ENCODE results near the gene CFAP58. TPM values are rescaled to one million over a fixed set of nuclear protein-coding genes. Genes with fewer than 3 reads are reported as not detected.

The CFAP58 gene
- total and polyA plus RNA-seq, 2 donors (not counting 3 experiments of a cell fraction or from before 2014, with no cell fraction given), result 0.07 to 0.29 TPM

DNA sequence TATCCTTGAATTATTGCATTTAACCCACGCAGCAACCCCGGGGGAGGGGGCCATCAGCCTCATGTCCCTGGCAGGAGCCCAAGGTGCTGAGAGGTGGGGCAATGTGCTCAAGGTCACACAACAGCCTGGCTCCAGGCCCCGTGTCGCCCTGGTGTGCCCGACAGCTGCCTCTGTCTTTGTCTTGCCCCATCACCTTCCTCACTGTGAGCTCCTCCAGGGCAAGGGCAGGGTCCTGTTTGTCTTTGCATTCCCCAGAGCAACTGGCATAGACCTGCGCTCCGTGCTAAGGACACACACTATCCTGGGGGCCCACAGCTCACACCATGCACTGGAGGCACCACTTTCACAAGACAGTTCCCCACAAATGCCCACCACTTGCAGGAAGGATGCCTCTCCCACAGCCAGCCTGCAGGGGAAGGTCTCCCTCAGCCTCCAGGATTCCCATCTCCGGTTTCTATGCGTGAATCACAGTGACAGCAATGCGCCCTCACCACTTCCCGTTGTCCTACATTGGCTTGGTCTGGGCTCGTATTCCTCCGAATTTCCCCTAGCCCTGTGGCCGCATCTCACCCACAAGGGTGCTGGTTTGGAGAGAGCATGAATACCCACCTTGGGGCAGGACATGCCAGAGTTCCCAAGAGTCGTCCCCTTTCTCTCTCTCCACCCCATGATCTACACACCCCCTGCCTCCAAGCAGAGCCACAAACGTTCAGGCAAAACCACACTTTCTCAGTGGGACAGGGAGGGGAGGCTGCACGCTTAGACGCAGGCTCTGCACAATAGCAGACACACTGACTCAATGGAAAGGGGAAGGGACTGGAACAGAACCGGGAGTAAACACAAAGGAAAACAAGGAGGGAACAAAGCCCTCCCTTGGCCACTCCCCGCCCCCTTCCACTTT, 25.6 kb upstream of the CFAP58 start:
- Histone ChIP-seq H3K9me1 (replicated peaks; ENCODE audit: control insufficient read depth, extremely low read depth, insufficient read depth, low read length) (no peaks in the 10 kb centered on the region), H3K4me3 (replicated peaks in 1 of 3; ENCODE audit: insufficient read depth in 1 of 3, low read depth in 1 of 3, low read length in 3 of 3) (peak overlapping the region in 1 of 3 experiments; percentile 1), H3K9ac (replicated peaks; ENCODE audit: extremely low read depth, insufficient read depth, low read length) (peak overlapping the region; percentile 89), H3K27me3 (ENCODE audit: control insufficient read depth in 2 of 2, insufficient read depth in 2 of 2, low read length in 2 of 2) (no peaks in the 10 kb centered on the region), H3K27ac (ENCODE audit: insufficient read depth, low read depth, low read length) (peak overlapping the region; percentile 96), H4K20me1 (replicated peaks; ENCODE audit: control insufficient read depth, extremely low read depth, insufficient read depth, low read length) (no peaks in the 10 kb centered on the region), H3K4me1 (ENCODE audit: control insufficient read depth, extremely low read depth, insufficient read depth, low read length) (peaks cover 89% of the 10 kb centered on the region), H3K4me2 (ENCODE audit: insufficient read depth, low read length) (peak overlapping the region; percentile 71), H2AFZ (ENCODE audit: low read depth, low read length) (no peak overlapping the region), H3K79me2 (ENCODE audit: control insufficient read depth, insufficient read depth, low read length) (peaks cover 88% of the 10 kb centered on the region), H3K36me3 (ENCODE audit: control insufficient read depth in 2 of 2, extremely low read depth in 1 of 2, insufficient read depth in 2 of 2, low read length in 2 of 2) (no peaks in the 10 kb centered on the region), H3K9me3 (replicated peaks; ENCODE audit: control insufficient read depth, insufficient read depth, low read length) (no peaks in the 10 kb centered on the region)
- intact Hi-C loops (cut with micrococcal nuclease), result loop anchor here (1.0 to 2.0 kb wide), 2 partner anchors 15 to 23 kb away; no protein-coding TSS in a partner anchor
- DNase-seq (ENCODE audit: low read depth, low spot score) (peak; percentile 87), FAIRE-seq (no peak)
- BruUV-seq (replicated peaks), result no TSS peak
- TF ChIP-seq POLR2A (IDR thresholded peaks at IDR 0.05; ENCODE audit: low read depth, low read length), result peak; percentile 40
- TF ChIP-seq POLR2AphosphoS5 (IDR thresholded peaks at IDR 0.05; ENCODE audit: insufficient read depth, low read depth, low read length), result peak; percentile 49
- TF ChIP-seq FOS (IDR thresholded peaks at IDR 0.05; ENCODE audit: borderline replicate concordance, insufficient read depth, low read length), result peak; percentile 25
- no peak for TF ChIP-seq MYC (IDR thresholded peaks at IDR 0.05; ENCODE audit: low read depth, low read length)
- no peak for TF ChIP-seq GATA2 (IDR thresholded peaks at IDR 0.05; ENCODE audit: insufficient read depth, insufficient read length, low read depth, low read length)
- ChIA-PET POLR2A (interaction anchor here (1.5 kb wide), 1 partner anchor 10 kb away, joined by 10 read pairs; the partner anchor contains the start of gene ITPRIP), CTCF (interaction anchor here (2.6 to 3.9 kb wide), 2 partner anchors 21 to 37 kb away, joined by 12 to 33 read pairs; no protein-coding TSS in a partner anchor)
- dilution Hi-C loops (cut with MboI; ENCODE audit: extremely low pct_ligation_motif_present, low sequenced_read_pairs), result no loop called here

- POLR2A ChIA-PET, result interaction anchor here (1.5 kb wide), 1 partner anchor 9 kb away, joined by 10 read pairs; the partner anchor contains the start of gene ITPRIP
These were observed 25.1 kb upstream of the CFAP58 start for GRCh38 chr10:104328646-104328895.

More at GRCh38 chr10:104328646-104328895, 25.1 kb upstream of the CFAP58 start:
- H3K4me2 ChIP-seq (ENCODE audit: insufficient read depth, low read length), result peak overlapping the region; percentile 71
- peaks cover 88% of the 10 kb centered on the region for H3K79me2 ChIP-seq (ENCODE audit: control insufficient read depth, insufficient read depth, low read length)
- dilution Hi-C loops (cut with MboI; ENCODE audit: extremely low pct_ligation_motif_present, low sequenced_read_pairs) (no loop called here), intact Hi-C loops (cut with micrococcal nuclease) (loop anchor here (1.0 to 2.0 kb wide), 2 partner anchors 14 to 23 kb away; no protein-coding TSS in a partner anchor)
- H3K27ac ChIP-seq (ENCODE audit: insufficient read depth, low read depth, low read length), result peak overlapping the region; percentile 96
- peak overlapping the region; percentile 89 for H3K9ac ChIP-seq (replicated peaks; ENCODE audit: extremely low read depth, insufficient read depth, low read length)
- H3K4me3 ChIP-seq (replicated peaks in 1 of 3; ENCODE audit: insufficient read depth in 1 of 3, low read depth in 1 of 3, low read length in 3 of 3), result peak overlapping the region in 1 of 3 experiments; percentile 1
- H3K36me3 ChIP-seq (ENCODE audit: control insufficient read depth in 2 of 2, extremely low read depth in 1 of 2, insufficient read depth in 2 of 2, low read length in 2 of 2), result no peaks in the 10 kb centered on the region
- CTCF ChIA-PET, result interaction anchor here (1.0 to 3.9 kb wide), 3 partner anchors 19 to 37 kb away, joined by 3 to 33 read pairs (median 12); no protein-coding TSS in a partner anchor
- DNase-seq (ENCODE audit: low read depth, low spot score), result no peak
- H3K9me1 ChIP-seq (replicated peaks; ENCODE audit: control insufficient read depth, extremely low read depth, insufficient read depth, low read length), result no peaks in the 10 kb centered on the region
- FAIRE-seq, result no peak
- H3K27me3 ChIP-seq (ENCODE audit: control insufficient read depth in 2 of 2, insufficient read depth in 2 of 2, low read length in 2 of 2), result no peaks in the 10 kb centered on the region
- peaks cover 93% of the 10 kb centered on the region for H3K4me1 ChIP-seq (ENCODE audit: control insufficient read depth, extremely low read depth, insufficient read depth, low read length)
- no peak overlapping the region for H2AFZ ChIP-seq (ENCODE audit: low read depth, low read length)
- no peaks in the 10 kb centered on the region for H3K9me3 ChIP-seq (replicated peaks; ENCODE audit: control insufficient read depth, insufficient read depth, low read length)
- H4K20me1 ChIP-seq (replicated peaks; ENCODE audit: control insufficient read depth, extremely low read depth, insufficient read depth, low read length), result no peaks in the 10 kb centered on the region
- TF ChIP-seq JUN (IDR thresholded peaks at IDR 0.05; ENCODE audit: borderline replicate concordance, insufficient read depth, insufficient read length, low read depth), result no peak
- TF ChIP-seq POLR2A (IDR thresholded peaks at IDR 0.05; ENCODE audit: low read depth, low read length), result no peak
- no peak for TF ChIP-seq MYC (IDR thresholded peaks at IDR 0.05; ENCODE audit: low read depth, low read length)
- TF ChIP-seq FOS (IDR thresholded peaks at IDR 0.05; ENCODE audit: borderline replicate concordance, insufficient read depth, low read length), result no peak
- no peak for TF ChIP-seq MAX (IDR thresholded peaks at IDR 0.05; ENCODE audit: insufficient read depth, insufficient read length)
- TF ChIP-seq EZH2 (IDR thresholded peaks at IDR 0.05; ENCODE audit: borderline replicate concordance, low read depth, low read length, severe bottlenecking), result no peak
- no peak for TF ChIP-seq GATA2 (IDR thresholded peaks at IDR 0.05; ENCODE audit: insufficient read depth, insufficient read length, low read depth, low read length)
- no peak for TF ChIP-seq POLR2AphosphoS5 (IDR thresholded peaks at IDR 0.05; ENCODE audit: insufficient read depth, low read depth, low read length)
- TF ChIP-seq, protein P1, sequence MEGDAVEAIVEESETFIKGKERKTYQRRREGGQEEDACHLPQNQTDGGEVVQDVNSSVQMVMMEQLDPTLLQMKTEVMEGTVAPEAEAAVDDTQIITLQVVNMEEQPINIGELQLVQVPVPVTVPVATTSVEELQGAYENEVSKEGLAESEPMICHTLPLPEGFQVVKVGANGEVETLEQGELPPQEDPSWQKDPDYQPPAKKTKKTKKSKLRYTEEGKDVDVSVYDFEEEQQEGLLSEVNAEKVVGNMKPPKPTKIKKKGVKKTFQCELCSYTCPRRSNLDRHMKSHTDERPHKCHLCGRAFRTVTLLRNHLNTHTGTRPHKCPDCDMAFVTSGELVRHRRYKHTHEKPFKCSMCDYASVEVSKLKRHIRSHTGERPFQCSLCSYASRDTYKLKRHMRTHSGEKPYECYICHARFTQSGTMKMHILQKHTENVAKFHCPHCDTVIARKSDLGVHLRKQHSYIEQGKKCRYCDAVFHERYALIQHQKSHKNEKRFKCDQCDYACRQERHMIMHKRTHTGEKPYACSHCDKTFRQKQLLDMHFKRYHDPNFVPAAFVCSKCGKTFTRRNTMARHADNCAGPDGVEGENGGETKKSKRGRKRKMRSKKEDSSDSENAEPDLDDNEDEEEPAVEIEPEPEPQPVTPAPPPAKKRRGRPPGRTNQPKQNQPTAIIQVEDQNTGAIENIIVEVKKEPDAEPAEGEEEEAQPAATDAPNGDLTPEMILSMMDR (IDR thresholded peaks at IDR 0.05; ENCODE audit: extremely low read depth in 1 of 2, insufficient read depth in 1 of 2, low read depth in 1 of 2, low read length in 2 of 2), result no peak
- no TSS peak for BruUV-seq (replicated peaks)
